GM13977 (cell line): ENCODE results near the gene TEKT5.

ENCODE experiments used
- DNase-seq: peaks from one replicate; pipeline ENCODE4 v3.0.0; 2012; ENCODE audit warnings: low spot score
- CTCF ChIP-seq: IDR thresholded peaks from 2 replicates; pipeline ENCODE4 v1.5.1; 2012; ENCODE audit warnings: mild to moderate bottlenecking, control low read depth; ENCODE audit not compliant: insufficient read depth; ENCODE audit errors: extremely low read depth, missing control alignments
- in situ Hi-C: fragments of 300-500 bp; cut with MboI; formaldehyde crosslinking; loops from one replicate; pipeline ENCODE4 v1.12.0; 2022; ENCODE audit warnings: low sequenced_read_pairs, low pct_unique_long_range_greater_than_20kb, mixed read lengths, inconsistent platforms; ENCODE audit not compliant: unreplicated experiment

TEKT5 gene

GRCh38 chr16:10664720-10665126, 30.0 kb downstream of the TEKT5 start:
- no peak for DNase-seq
- in situ Hi-C loops, result no loop called here
- TF ChIP-seq CTCF, result no peak

- no peak for TF ChIP-seq CTCF
- in situ Hi-C loops, result no loop called here
- DNase-seq, result no peak
These were observed 31.0 kb downstream of the TEKT5 start for GRCh38 chr16:10663744-10664143.

- no peak for DNase-seq
- in situ Hi-C loops, result no loop called here
- no peak for TF ChIP-seq CTCF
These were observed 31.6 kb downstream of the TEKT5 start for GRCh38 chr16:10663146-10663545.

- DNase-seq, result no peak
- in situ Hi-C loops, result no loop called here
- no peak for TF ChIP-seq CTCF
These were observed 32.5 kb downstream of the TEKT5 start for GRCh38 chr16:10662212-10662611.

- in situ Hi-C loops, result no loop called here
- no peak for TF ChIP-seq CTCF
- no peak for DNase-seq
These were observed 33.0 kb downstream of the TEKT5 start for GRCh38 chr16:10661737-10662136.

- DNase-seq, result no peak
- TF ChIP-seq CTCF, result no peak
- in situ Hi-C loops, result no loop called here
These were observed 33.6 kb downstream of the TEKT5 start for GRCh38 chr16:10660950-10661635.
